ENCODE results near the gene PDGFRB. TPM values are rescaled to one million over a fixed set of nuclear protein-coding genes. Genes with fewer than 3 reads are reported as not detected.

The PDGFRB gene
- total and polyA plus RNA-seq, 2 of the 4 experiments (the other 2 are of a cell fraction): 108 to 124 TPM

GRCh38 chr5:150152636-150153462 lies 2.8 kb downstream of the PDGFRB start:
- H3K9me3 ChIP-seq (ENCODE audit: control insufficient read depth, insufficient read depth, low read length): no peaks in the 10 kb centered on the region
- H3K18ac ChIP-seq (ENCODE audit: low read depth, low read length): peak overlapping the region; percentile 83; the same call in 1 of the 2 replicates
- CTCF ChIA-PET: interaction anchor here (1.4 kb wide), 1 partner anchor 89 kb away, joined by 3 read pairs; no protein-coding TSS in a partner anchor
- peak overlapping the region; percentile 76 for H3K4me3 ChIP-seq (ENCODE audit: insufficient read depth, low read depth, low read length)
- peak overlapping the region; percentile 96 for H3K14ac ChIP-seq (replicated peaks; ENCODE audit: low read depth, low read length)
- intact Hi-C loops (cut with micrococcal nuclease) (no loop called here), dilution Hi-C loops (cut with HindIII; ENCODE audit: low sequenced_read_pairs, unreplicated experiment) (no loop called here), in situ Hi-C loops (cut with MboI; ENCODE audit: low sequenced_read_pairs) (no loop called here)
- no peaks in the 10 kb centered on the region for H3K27me3 ChIP-seq (ENCODE audit: control insufficient read depth, insufficient read depth, low read length)
- peak overlapping the region; percentile 91 for H3K27ac ChIP-seq (ENCODE audit: insufficient read depth, low read length)
- H4K5ac ChIP-seq (ENCODE audit: low read depth, low read length): no peak overlapping the region
- peak overlapping the region; percentile 24 for H2AFZ ChIP-seq (replicated peaks; ENCODE audit: low read length, poor library complexity)
- H3K4me2 ChIP-seq (ENCODE audit: low read depth, low read length): peak overlapping the region; percentile 93
- peaks cover 31% of the 10 kb centered on the region for H3K9me1 ChIP-seq (ENCODE audit: insufficient read depth, low read length)
- peak overlapping the region; percentile 18 for H2AK9ac ChIP-seq (replicated peaks; ENCODE audit: low read depth, low read length, poor library complexity)
- peak overlapping the region; percentile 99 for H3K4ac ChIP-seq (ENCODE audit: low read depth, low read length)
- ATAC-seq (ENCODE audit: low read depth): peak; percentile 3
- TF ChIP-seq MAZ (IDR thresholded peaks at IDR 0.05; ENCODE audit: borderline replicate concordance, low read depth, low read length) (peak; percentile 27; the same call in 1 of the 2 replicates), MXI1 (IDR thresholded peaks at IDR 0.05; ENCODE audit: borderline replicate concordance, low read depth, low read length) (0 out of 2 replicates have a peak, but pooled peaks have one; percentile 41), MAFK (IDR thresholded peaks at IDR 0.05; ENCODE audit: low read depth, low read length) (no peak)
- peak overlapping the region; percentile 88; the same call in 1 of the 2 replicates for H3K56ac ChIP-seq (ENCODE audit: extremely low read depth, insufficient read depth, low read length)
- H4K20me1 ChIP-seq (ENCODE audit: insufficient read depth, low read length): peaks cover 53% of the 10 kb centered on the region
- H3K79me1 ChIP-seq (ENCODE audit: low read depth in 1 of 2, low read length in 2 of 2): peaks cover 5 to 67% of the 10 kb centered on the region in 2 experiments
- H2BK120ac ChIP-seq (ENCODE audit: low read depth, low read length): peak overlapping the region; percentile 85
- peak overlapping the region; percentile 98 for H4K91ac ChIP-seq (ENCODE audit: insufficient read depth, low read depth, low read length)
- peak overlapping the region; percentile 56 for H2BK20ac ChIP-seq (ENCODE audit: low read depth, low read length)
- H3K36me3 ChIP-seq (ENCODE audit: control insufficient read depth, insufficient read depth, low read length): peaks cover 48% of the 10 kb centered on the region
- H2BK5ac ChIP-seq (ENCODE audit: low read depth, low read length, poor library complexity, severe bottlenecking): peak overlapping the region; percentile 91
- WGBS, 2 experiments (ENCODE audit: extremely low coverage in 2 of 2, insufficient read length in 1 of 2): 43% methylated on average over 6 of the region's 12 CpGs; no CpG with 5 or more reads in 1 of the 2 experiments
- peak overlapping the region; percentile 94 for H3K23ac ChIP-seq (ENCODE audit: low read depth, low read length)
- peaks cover 37% of the 10 kb centered on the region for H3K4me1 ChIP-seq (ENCODE audit: control insufficient read depth, insufficient read depth, low read length)
- H2BK15ac ChIP-seq (ENCODE audit: low read depth, low read length): peak overlapping the region; percentile 31; the same call in 2 of the 3 replicates
- POLR2A ChIA-PET (ENCODE audit: unreplicated experiment): interaction anchor here (0.6 to 1.2 kb wide), 2 partner anchors 10 to 146 kb away, joined by 3 to 5 read pairs; no protein-coding TSS in a partner anchor
- no TSS peak for BruUV-seq (replicated peaks)
- peak overlapping the region; percentile 74 to 89; a peak in 3 of 4 replicates for H4K8ac ChIP-seq (ENCODE audit: low read depth in 2 of 2, low read length in 2 of 2)
- DNase-seq: peak; percentile 78
- peak overlapping the region; percentile 94 for H2AK5ac ChIP-seq (ENCODE audit: low read depth, low read length)
- H3K9ac ChIP-seq (ENCODE audit: low read depth, low read length): peak overlapping the region; percentile 99
